ENCODE results near the gene ERCC4.
A peak's percentile ranks its signal among the peaks of the same experiment; 100 is the strongest.
"Not testable (repeated sequence)": the region's sequence is repeated elsewhere in the genome, so short reads cannot be mapped to it uniquely, and the experiment has no call there.

ERCC4 gene

GRCh38 chr16:13919683-13920509, at the start of gene ERCC4:
Gene ERCC4, plus strand, starts transcription at chr16:13920154. Its CDS starts 12 bp downstream, at chr16:13920166.
- peak; percentile 99 for DNase-seq

GRCh38 chr16:13873835-13874438, 46.0 kb upstream of the ERCC4 start:
- DNase-seq, result peak; percentile 9

- no peak for DNase-seq
Measured at GRCh38 chr16:13875614-13876284, 44.2 kb upstream of the ERCC4 start.

- no peak for DNase-seq
Measured at GRCh38 chr16:13883276-13883675, 36.7 kb upstream of the ERCC4 start.

GRCh38 chr16:13883881-13884280, 36.1 kb upstream of the ERCC4 start:
- no peak for DNase-seq

- no peak for DNase-seq
Measured at GRCh38 chr16:13885700-13886099, 34.3 kb upstream of the ERCC4 start.

GRCh38 chr16:13886608-13887007, 33.3 kb upstream of the ERCC4 start:
- no peak for DNase-seq

- DNase-seq, result not testable (repeated sequence)
Measured at GRCh38 chr16:13889323-13889722, 30.6 kb upstream of the ERCC4 start.

- no peak for DNase-seq
Measured at GRCh38 chr16:13892301-13892700, 27.7 kb upstream of the ERCC4 start.

- no peak for DNase-seq
Measured at GRCh38 chr16:13895516-13895915, 24.4 kb upstream of the ERCC4 start.

GRCh38 chr16:13896543-13897182, 23.3 kb upstream of the ERCC4 start:
- no peak for DNase-seq

GRCh38 chr16:13897806-13898205, 22.1 kb upstream of the ERCC4 start:
- no peak for DNase-seq

GRCh38 chr16:13898233-13898632, 21.7 kb upstream of the ERCC4 start:
- DNase-seq, result no peak

GRCh38 chr16:13902052-13902451, 17.9 kb upstream of the ERCC4 start:
- no peak for DNase-seq

GRCh38 chr16:13902677-13903076, 17.3 kb upstream of the ERCC4 start:
- peak; percentile 51 for DNase-seq

- no peak for DNase-seq
Measured at GRCh38 chr16:13904179-13904691, 15.7 kb upstream of the ERCC4 start.

- not testable (repeated sequence) for DNase-seq
Measured at GRCh38 chr16:13904822-13905221, 15.1 kb upstream of the ERCC4 start.

- DNase-seq, result no peak
Measured at GRCh38 chr16:13906168-13907089, 13.5 kb upstream of the ERCC4 start.

GRCh38 chr16:13907431-13907830, 12.5 kb upstream of the ERCC4 start:
- no peak for DNase-seq

- no peak for DNase-seq
Measured at GRCh38 chr16:13909069-13909468, 10.9 kb upstream of the ERCC4 start.

GRCh38 chr16:13909872-13910303, 10.1 kb upstream of the ERCC4 start:
- no peak for DNase-seq

GRCh38 chr16:13911306-13911705, 8.6 kb upstream of the ERCC4 start:
- no peak for DNase-seq
